ENCODE data around the gene RRP7A. TPM values are rescaled to one million over a fixed set of nuclear protein-coding genes. Genes with fewer than 3 reads are reported as not detected.
"Not testable (repeated sequence)": the region's sequence is repeated elsewhere in the genome, so short reads cannot be mapped to it uniquely, and the experiment has no call there.

RRP7A gene
- total and polyA plus RNA-seq, 10 of the 15 experiments (the other 5 are each of a cell fraction or from before 2014, with no cell fraction given) = 2.9 to 114 (median 43.8) TPM

GRCh38 chr22:42512273-42512990 is 7.2 kb downstream of the RRP7A start:
- H3K4me1 ChIP-seq (ENCODE audit: control insufficient read depth, insufficient read depth, low read length); H3K4me2 ChIP-seq (ENCODE audit: control insufficient read depth, insufficient read depth); RAD21 ChIA-PET (ENCODE audit: unreplicated experiment); intact Hi-C loops (cut with micrococcal nuclease; ENCODE audit: unreplicated experiment); H3K27ac ChIP-seq (ENCODE audit: control insufficient read depth, insufficient read depth); H3K36me3 ChIP-seq (ENCODE audit: control insufficient read depth in 2 of 2, insufficient read depth in 2 of 2, low read length in 1 of 2); SMC1A ChIA-PET (ENCODE audit: uncharacterized antibody, unreplicated experiment); H4K20me1 ChIP-seq (ENCODE audit: control insufficient read depth, insufficient read depth); CTCF ChIA-PET; H2AFZ ChIP-seq (ENCODE audit: control insufficient read depth, low read depth, low read length); FAIRE-seq; H3K79me2 ChIP-seq (ENCODE audit: control insufficient read depth, insufficient read depth, low read length); H3K4me3 ChIP-seq; POLR2A ChIA-PET; H3K27me3 ChIP-seq (replicated peaks in 1 of 2; ENCODE audit: control insufficient read depth in 2 of 2, insufficient read depth in 2 of 2, low read length in 1 of 2); in situ Hi-C loops (cut with MboI); H3K9me3 ChIP-seq (replicated peaks; ENCODE audit: control insufficient read depth, insufficient read depth, low read length); H3K9ac ChIP-seq (ENCODE audit: control insufficient read depth, insufficient read depth, low read length); DNase-seq (ENCODE audit: low read depth, low spot score): not testable (repeated sequence)
- peak; percentile 49 for ATAC-seq
- 95% methylated on average over 20 of the region's 22 CpGs for WGBS (ENCODE audit: insufficient coverage, insufficient replicate concordance, low lambda C conversion rate, missing lambda C conversion rate)
- TF ChIP-seq RAD21 (IDR thresholded peaks at IDR 0.05; ENCODE audit: insufficient read depth, low read depth, low read length) (peak; percentile 22; the same call in 1 of the 2 replicates), CTCF (IDR thresholded peaks at IDR 0.05 in 2 of 3, conservative IDR thresholded peaks at IDR 0.05 in 1 of 3; ENCODE audit: control insufficient read depth in 2 of 3, extremely low read depth in 1 of 3, insufficient read depth in 1 of 3, low read depth in 3 of 3, low read length in 3 of 3) (peak in 2 of 3 experiments; percentile 6 to 20; a peak in 1 of 6 replicates)
- TSS peak; percentile 13 for BruUV-seq (replicated peaks)

- H3K4me2 ChIP-seq (ENCODE audit: control insufficient read depth, insufficient read depth) = no peak overlapping the region
- H3K9me3 ChIP-seq (replicated peaks; ENCODE audit: control insufficient read depth, insufficient read depth, low read length) = no peaks in the 10 kb centered on the region
- CTCF ChIA-PET = no interaction called here
- ATAC-seq = no peak
- SMC1A ChIA-PET (ENCODE audit: uncharacterized antibody, unreplicated experiment) = interaction anchor here (1.3 kb wide), 1 partner anchor 144 kb away, joined by 3 read pairs; no protein-coding TSS in a partner anchor
- H3K27me3 ChIP-seq (replicated peaks in 1 of 2; ENCODE audit: control insufficient read depth in 2 of 2, insufficient read depth in 2 of 2, low read length in 1 of 2) = no peaks in the 10 kb centered on the region
- H3K79me2 ChIP-seq (ENCODE audit: control insufficient read depth, insufficient read depth, low read length) = peaks cover 1% of the 10 kb centered on the region
- intact Hi-C loops (cut with micrococcal nuclease; ENCODE audit: unreplicated experiment) (no loop called here), in situ Hi-C loops (cut with MboI) (no loop called here)
- TF ChIP-seq MTA3 (IDR thresholded peaks at IDR 0.05; ENCODE audit: borderline replicate concordance, low read length) (no peak), POLR2AphosphoS5 (IDR thresholded peaks at IDR 0.05; ENCODE audit: low read length) (peak; percentile 65; the same call in 1 of the 2 replicates), FOXK2 (IDR thresholded peaks at IDR 0.05) (no peak), IRF5 (IDR thresholded peaks at IDR 0.05; ENCODE audit: borderline replicate concordance) (no peak), RBBP5 (conservative IDR thresholded peaks at IDR 0.05) (no peak), EZH2 (IDR thresholded peaks at IDR 0.05; ENCODE audit: borderline replicate concordance, control insufficient read depth, low read depth, low read length) (no peak), POLR2A (IDR thresholded peaks at IDR 0.05; ENCODE audit: low read depth, low read length) (peak; percentile 37), ZNF274 (IDR thresholded peaks at IDR 0.05; ENCODE audit: insufficient read depth, insufficient read length) (no peak)
- no peak overlapping the region for H3K4me3 ChIP-seq
- no peak for FAIRE-seq
- no peaks in the 10 kb centered on the region for H3K4me1 ChIP-seq (ENCODE audit: control insufficient read depth, insufficient read depth, low read length)
- no peak overlapping the region for H3K9ac ChIP-seq (ENCODE audit: control insufficient read depth, insufficient read depth, low read length)
- BruUV-seq (replicated peaks) = no TSS peak
- peaks cover 0 to 10% of the 10 kb centered on the region in 2 experiments; a peak in 3 of 4 replicates for H3K36me3 ChIP-seq (ENCODE audit: control insufficient read depth in 2 of 2, insufficient read depth in 2 of 2, low read length in 1 of 2)
- no peaks in the 10 kb centered on the region for H4K20me1 ChIP-seq (ENCODE audit: control insufficient read depth, insufficient read depth)
- no peak overlapping the region for H3K27ac ChIP-seq (ENCODE audit: control insufficient read depth, insufficient read depth)
- no peak for DNase-seq (ENCODE audit: low read depth, low spot score)
- POLR2A ChIA-PET = no interaction called here
- 71% methylated on average over 10 of the region's 10 CpGs for WGBS (ENCODE audit: insufficient coverage, insufficient replicate concordance, low lambda C conversion rate, missing lambda C conversion rate)
- RAD21 ChIA-PET (ENCODE audit: unreplicated experiment) = no interaction called here
- H2AFZ ChIP-seq (ENCODE audit: control insufficient read depth, low read depth, low read length) = no peak overlapping the region
Measured at GRCh38 chr22:42511401-42511891, 8.2 kb downstream of the RRP7A start.
